GM13977 (cell line): Measurements from ENCODE around the gene ATP6AP1.

ENCODE experiments used
- DNase-seq: peaks from one replicate; pipeline ENCODE4 v3.0.0; 2012; ENCODE audit warnings: low spot score
- CTCF ChIP-seq: IDR thresholded peaks from 2 replicates; pipeline ENCODE4 v1.5.1; 2012; ENCODE audit warnings: mild to moderate bottlenecking, control low read depth; ENCODE audit not compliant: insufficient read depth; ENCODE audit errors: extremely low read depth, missing control alignments
- in situ Hi-C: fragments of 300-500 bp; cut with MboI; formaldehyde crosslinking; loops from one replicate; pipeline ENCODE4 v1.12.0; 2022; ENCODE audit warnings: low sequenced_read_pairs, low pct_unique_long_range_greater_than_20kb, mixed read lengths, inconsistent platforms; ENCODE audit not compliant: unreplicated experiment

The ATP6AP1 gene

DNA sequence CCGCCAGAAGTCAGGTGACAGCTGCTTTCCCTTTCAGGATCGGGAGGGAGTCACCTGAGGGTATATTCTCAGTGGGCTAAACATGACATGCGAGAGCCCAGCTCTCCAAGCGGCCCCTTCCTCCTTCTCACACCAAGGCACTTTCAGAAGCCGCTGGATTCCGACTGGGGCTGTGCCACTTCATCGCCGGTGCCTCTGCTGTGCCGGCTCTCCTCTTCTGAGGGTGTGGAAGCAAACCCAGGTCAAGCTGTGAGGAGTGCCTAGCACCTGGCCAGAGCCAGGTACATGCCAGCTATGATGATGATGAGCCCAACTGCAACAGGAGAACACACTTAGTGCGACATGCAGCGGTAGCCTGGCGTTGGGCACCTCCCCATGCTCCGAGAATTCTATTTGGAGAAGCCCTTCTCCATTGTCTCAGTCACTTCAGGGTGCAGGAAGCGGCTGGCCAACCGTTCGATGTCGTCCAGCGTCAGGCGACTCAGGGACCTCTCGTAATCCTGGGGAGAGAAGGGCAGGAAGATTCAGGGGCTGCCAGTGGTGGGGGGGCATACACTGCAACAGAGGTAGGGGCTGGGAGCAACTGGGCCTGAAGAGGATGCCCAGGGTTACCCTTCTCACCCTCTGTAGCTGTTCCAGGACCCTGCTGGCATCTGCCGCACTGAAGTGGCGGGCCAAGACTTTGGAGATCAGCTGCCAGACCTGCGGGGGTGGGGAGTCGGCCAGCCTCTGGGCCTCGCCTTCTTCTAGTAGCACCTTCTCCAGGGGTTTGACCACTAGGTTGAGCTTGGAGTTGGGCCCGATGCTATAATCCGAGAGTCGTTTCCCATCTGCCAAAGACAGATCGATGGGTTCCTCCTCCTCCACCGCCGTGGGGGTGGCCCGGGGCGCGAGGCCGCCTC, 56.9 kb downstream of the ATP6AP1 start:
- no peak for TF ChIP-seq CTCF
- in situ Hi-C loops: no loop called here
- no peak for DNase-seq

GRCh38 chrX:154486052-154486395, 57.5 kb downstream of the ATP6AP1 start:
- DNase-seq: no peak
- in situ Hi-C loops: no loop called here
- no peak for TF ChIP-seq CTCF
